Measurements from ENCODE around the gene IMMP1L.

- TF ChIP-seq, protein P1, sequence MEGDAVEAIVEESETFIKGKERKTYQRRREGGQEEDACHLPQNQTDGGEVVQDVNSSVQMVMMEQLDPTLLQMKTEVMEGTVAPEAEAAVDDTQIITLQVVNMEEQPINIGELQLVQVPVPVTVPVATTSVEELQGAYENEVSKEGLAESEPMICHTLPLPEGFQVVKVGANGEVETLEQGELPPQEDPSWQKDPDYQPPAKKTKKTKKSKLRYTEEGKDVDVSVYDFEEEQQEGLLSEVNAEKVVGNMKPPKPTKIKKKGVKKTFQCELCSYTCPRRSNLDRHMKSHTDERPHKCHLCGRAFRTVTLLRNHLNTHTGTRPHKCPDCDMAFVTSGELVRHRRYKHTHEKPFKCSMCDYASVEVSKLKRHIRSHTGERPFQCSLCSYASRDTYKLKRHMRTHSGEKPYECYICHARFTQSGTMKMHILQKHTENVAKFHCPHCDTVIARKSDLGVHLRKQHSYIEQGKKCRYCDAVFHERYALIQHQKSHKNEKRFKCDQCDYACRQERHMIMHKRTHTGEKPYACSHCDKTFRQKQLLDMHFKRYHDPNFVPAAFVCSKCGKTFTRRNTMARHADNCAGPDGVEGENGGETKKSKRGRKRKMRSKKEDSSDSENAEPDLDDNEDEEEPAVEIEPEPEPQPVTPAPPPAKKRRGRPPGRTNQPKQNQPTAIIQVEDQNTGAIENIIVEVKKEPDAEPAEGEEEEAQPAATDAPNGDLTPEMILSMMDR (IDR thresholded peaks at IDR 0.05), result no peak
- TF ChIP-seq POLR2A (IDR thresholded peaks at IDR 0.05), result no peak
These were observed 84.8 kb downstream of the IMMP1L start for GRCh38 chr11:31424652-31425051.

Measured in heart left ventricle (tissue), 13 donors.